ENCODE measurements around the gene ABCA6.

DNA sequence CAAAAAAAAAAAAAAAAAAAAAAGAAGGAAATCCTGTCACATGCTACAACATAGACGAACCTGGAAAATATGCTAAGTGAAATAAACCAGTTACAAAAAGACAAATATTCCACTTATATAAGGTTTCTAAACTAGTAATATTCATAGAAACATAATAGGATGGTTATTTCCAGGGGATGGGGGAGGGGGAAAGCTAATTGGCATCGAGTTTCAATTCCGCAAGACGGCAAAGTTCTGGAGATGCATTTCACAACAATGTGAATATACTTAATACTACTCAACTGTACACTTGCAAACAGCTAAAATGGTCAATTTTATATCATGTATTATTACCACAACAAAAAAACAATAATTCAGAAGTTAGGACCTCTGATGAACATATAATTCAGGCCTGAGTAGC is 43.1 kb downstream of the ABCA6 start:
- TF ChIP-seq, protein P1, sequence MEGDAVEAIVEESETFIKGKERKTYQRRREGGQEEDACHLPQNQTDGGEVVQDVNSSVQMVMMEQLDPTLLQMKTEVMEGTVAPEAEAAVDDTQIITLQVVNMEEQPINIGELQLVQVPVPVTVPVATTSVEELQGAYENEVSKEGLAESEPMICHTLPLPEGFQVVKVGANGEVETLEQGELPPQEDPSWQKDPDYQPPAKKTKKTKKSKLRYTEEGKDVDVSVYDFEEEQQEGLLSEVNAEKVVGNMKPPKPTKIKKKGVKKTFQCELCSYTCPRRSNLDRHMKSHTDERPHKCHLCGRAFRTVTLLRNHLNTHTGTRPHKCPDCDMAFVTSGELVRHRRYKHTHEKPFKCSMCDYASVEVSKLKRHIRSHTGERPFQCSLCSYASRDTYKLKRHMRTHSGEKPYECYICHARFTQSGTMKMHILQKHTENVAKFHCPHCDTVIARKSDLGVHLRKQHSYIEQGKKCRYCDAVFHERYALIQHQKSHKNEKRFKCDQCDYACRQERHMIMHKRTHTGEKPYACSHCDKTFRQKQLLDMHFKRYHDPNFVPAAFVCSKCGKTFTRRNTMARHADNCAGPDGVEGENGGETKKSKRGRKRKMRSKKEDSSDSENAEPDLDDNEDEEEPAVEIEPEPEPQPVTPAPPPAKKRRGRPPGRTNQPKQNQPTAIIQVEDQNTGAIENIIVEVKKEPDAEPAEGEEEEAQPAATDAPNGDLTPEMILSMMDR (optimal IDR thresholded peaks at IDR 0.05 in 1 of 3, IDR thresholded peaks at IDR 0.05 in 1 of 3, conservative IDR thresholded peaks at IDR 0.05 in 1 of 3; ENCODE audit: extremely low read depth in 1 of 3, insufficient read depth in 2 of 3, low read length in 3 of 3), result no peak
- TF ChIP-seq EZH2 (IDR thresholded peaks at IDR 0.05; ENCODE audit: low read length), result no peak

All from keratinocyte (primary cell).